GM19240 (cell line): ENCODE results near the gene MEIS2.

Experiments used
- DNase-seq: peaks from one replicate; pipeline ENCODE4 v3.0.0; 2011; ENCODE audit warnings: low spot score; ENCODE audit not compliant: insufficient read length

Gene MEIS2

DNA sequence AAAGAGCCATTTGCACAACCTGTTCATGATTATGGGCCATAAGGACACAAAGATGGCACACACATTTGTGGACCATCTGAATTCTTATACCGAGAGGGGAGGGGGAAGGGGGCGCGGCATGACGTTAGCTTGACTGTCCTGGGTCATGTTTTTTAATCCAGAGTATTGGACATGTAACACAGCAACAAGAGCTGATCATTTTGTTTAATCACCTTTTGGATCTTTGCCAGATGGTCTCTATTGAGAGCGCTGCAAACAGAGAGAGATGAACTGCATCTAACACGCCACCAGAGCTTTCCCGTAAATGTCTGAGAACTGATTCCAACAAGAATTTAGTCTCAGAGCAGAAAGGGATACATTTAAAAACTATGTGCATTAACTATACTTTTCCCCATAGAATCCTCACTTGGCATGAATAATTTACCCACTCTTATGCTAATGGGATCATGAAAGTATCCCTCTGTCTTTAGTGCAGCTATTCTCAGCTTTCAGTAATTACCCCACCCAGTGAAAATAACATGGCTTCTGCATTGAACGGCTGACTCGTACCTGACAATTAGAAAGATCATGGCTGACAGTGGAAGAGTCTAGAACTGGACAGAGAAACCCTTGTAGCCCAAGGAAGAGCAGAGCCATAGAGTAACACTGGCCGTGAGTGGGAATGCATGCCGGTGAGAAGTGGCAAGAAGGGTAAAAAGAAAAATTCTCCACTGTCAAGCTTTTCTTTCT lies 22.6 kb downstream of the MEIS2 start:
- no peak for DNase-seq

GRCh38 chr15:37076543-37076942 lies 23.8 kb downstream of the MEIS2 start:
- no peak for DNase-seq

DNA sequence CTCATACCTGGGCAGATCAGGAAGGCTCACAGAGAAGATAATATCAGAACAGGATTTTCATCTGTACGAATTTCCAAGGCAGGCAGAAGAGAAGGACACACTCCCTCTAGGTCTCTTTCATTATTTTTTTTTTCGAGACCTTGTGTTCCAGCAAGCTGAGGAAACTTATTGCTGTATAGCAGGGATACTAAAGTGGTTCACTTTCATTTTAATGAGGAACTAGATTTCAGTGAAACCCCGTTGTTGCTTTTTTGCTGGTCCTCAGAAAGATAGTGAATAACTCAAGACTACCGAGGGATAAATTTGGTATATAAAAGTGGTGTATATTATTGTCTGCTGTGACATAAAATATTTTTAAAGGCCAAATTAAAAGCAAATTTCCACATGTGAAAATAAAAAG lies 24.6 kb downstream of the MEIS2 start:
- no peak for DNase-seq

DNA sequence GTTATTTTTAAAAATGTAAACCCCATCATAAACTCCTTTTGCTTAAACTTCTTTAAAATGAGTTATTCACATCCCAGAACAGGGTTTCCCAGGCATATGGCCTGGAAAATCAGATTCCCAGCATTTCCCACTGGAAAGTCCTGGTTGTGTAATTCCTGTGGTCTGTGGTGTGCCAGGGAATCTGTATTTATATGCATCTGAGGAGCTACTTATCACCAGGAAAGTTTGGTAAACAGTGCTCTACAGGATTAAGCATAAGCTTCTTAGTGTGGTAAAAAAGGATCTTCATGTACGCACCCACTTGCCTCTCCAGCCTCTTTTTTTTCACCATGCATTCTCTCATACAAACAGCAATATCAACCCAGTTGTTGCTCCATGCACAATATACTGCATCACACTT lies 28.2 kb downstream of the MEIS2 start:
- no peak for DNase-seq

GRCh38 chr15:37071134-37071533 lies 29.2 kb downstream of the MEIS2 start:
- DNase-seq: no peak

- no peak for DNase-seq
These were observed 29.7 kb downstream of the MEIS2 start for GRCh38 chr15:37070686-37071085.

DNA sequence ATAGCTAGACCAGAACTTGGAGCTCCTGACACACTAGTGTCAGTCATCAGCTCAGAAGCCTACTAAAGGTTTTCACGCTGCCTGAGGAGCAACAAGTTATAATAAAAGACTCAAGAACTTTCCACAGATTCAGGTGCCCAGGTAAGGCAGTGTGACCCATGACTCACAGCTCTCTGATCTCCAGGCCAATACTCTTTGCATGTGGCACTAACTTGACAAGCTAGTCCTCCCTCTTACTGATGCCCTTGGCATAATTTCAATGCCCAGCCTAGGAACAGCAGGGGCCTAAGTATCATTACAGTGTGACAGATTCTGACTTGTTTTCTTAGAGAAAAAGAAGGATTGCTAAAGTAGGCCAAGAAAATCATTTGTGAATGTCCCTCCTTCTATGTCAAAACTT lies 38.4 kb downstream of the MEIS2 start:
- no peak for DNase-seq

DNA sequence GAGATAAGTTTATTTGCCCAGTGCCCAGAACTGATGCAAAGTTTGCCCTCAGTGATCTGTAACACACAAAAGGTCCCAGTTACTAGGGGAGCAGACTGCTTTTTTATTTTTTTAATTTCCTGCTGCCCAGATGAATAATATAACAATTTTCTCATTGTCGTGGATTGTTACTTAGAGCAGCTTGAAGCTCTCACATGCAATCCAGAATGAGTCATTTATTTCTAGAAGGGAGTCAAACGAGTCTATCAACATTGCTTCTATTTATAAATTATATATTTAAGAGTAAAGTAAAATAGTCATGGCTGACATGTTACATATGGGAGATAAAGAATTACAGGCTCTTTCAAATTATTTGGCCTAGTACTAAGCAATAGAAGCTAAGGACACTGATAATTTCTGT lies 41.3 kb downstream of the MEIS2 start:
- no peak for DNase-seq

GRCh38 chr15:37058316-37058985 lies 41.9 kb downstream of the MEIS2 start:
- no peak for DNase-seq

- no peak for DNase-seq
These were observed 42.5 kb downstream of the MEIS2 start for GRCh38 chr15:37057831-37058230.

DNA sequence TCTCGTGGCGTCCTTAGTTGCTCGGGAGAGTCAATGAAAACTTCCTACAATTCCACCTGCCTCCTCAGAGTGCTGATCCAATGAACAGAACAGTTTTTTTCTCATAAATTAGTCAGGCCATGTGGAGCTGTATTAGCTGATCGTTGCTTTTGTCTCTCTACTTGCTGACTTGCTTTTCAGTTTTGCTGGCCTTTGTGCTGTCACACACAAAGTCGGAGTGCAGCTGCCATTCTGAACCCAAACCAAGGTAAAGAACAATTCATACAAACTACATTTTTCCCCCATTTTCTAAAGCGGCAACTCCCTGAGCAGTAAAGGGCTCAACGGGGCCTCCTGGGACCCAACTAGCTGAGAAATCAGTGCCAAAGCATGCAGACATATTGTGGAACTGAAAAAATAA lies 43.1 kb downstream of the MEIS2 start:
- no peak for DNase-seq

GRCh38 chr15:37056177-37057121 lies 43.9 kb downstream of the MEIS2 start:
- no peak for DNase-seq

DNA sequence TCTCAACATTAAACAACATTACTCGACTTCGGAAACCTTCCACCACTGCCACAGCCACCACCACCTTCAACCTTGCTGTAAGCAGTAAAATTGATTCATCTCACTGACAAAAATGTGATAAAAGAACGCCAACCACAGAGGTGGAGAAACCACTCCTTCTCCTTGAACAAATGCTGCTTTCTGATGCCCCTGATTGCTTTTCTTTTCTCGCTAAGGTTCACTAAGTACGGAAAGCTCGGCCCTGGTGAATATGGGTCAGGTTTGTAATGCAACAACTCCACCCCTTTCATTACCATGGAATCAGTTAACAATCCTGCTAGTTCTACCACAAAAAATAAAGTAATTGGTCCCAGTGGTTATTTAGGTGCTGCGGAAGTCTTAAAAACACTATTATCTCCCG lies 44.9 kb downstream of the MEIS2 start:
- no peak for DNase-seq

DNA sequence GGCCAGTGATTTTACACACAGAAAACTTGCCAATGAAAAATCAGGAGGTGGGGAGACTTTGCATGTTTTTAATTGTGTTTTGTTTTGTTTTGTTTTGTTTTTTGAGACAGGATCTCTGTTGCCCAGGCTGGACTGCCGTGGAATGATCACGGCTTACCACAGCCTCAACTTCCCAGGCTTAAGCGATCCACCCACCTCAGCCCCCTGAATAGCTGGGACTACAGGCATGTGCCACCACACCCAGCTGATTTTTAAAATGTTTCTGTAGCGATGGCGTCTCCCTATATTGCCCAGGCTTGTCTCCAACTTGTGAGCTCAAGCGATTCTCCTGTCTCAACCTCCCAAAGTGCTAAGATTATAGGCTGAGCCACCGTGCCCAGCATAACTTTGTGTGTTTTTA lies 46.0 kb downstream of the MEIS2 start:
- DNase-seq: no peak

DNA sequence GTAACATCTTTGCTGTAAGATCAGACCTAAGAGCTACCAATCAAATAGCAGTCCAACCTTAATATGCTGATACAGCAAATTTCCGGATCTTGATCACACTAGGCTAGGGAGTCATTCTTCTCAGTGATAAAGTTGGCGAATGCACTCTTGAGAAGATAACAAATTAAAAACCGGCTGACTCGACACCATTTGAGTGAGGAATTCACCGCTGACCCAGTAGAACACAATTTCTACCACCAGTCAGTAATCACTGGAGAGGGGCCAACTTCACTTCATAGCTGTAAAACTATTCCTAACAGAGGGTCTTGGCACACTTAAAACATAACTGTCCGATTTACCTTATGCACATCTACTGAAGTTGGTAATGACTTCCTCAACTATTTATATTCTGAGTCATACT lies 47.2 kb downstream of the MEIS2 start:
- DNase-seq: no peak

DNA sequence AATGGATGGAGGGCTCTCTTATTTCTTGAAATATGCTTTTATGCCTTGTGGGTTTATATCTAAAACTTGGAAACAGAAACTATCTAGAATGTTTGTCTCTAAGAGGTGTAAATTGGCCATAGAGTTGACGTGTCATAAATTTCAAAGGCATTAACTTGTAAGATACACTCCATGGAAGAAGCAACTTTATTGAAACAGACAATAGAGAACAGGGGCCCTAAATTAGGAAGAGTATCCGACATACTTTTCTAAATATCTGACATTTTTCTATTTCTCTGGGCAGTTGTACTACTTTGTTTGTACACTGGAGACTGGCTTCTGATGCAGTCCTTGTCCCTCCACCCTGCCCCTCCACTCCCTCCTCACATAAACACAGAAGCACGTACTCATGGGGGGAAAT lies 50.0 kb downstream of the MEIS2 start:
- no peak for DNase-seq

DNA sequence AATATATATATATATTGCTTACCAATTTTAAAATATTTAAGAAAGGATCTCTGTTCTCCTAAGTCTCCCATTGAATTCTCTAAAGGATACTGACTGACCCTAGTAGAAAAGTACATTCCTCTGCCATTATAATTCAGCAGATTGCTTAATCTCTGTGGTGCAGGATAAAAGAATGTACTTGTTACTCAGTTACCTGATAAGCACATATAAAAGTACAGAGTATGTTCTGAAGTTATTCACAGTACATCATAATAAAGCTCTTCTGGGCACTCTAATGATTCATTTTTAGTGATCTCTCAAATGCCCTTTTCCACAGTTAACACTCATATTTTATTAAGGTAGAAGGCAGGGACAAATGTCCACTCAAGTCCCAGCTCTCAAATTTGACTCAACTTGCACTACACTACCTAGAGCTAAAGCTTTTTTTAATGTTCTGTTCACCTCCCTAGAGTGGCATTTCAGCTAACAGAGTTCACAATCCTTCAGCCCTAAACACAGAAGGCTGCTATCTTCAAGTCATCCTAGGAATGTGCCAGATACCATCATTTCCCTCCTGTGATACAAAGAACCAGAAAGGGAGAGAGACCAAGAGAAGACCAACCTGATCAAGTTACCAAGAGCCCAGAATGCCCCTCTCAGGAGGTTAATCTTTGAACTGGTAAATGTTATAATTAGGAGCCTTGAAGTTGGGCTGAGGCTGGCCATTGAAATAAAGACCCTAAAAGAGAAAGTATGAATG lies 53.3 kb downstream of the MEIS2 start:
- DNase-seq: no peak

- DNase-seq: no peak
These were observed 54.2 kb downstream of the MEIS2 start for GRCh38 chr15:37045859-37046740.

GRCh38 chr15:37044915-37045648 lies 55.3 kb downstream of the MEIS2 start:
- no peak for DNase-seq

DNA sequence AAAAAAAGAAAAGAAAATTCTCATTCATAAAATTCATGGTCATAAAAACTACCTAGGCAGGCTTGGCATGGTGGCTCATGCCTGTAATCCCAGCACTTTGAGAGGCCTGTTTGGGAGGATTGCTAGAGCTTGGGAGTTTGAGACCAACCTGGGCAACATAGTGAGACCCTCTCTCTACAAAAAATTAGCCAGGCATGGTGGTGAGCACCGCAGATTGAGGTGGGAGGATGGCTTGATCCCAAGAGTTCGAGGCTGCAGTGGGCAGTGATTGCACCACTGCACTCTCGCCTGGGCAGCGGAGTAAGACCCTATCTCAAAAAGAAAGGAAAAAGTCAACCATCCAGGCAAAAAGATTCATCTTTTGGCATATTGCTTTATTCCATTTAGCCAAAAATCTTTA lies 58.5 kb downstream of the MEIS2 start:
- DNase-seq: no peak
